ENCODE results near the gene PTPRN2.

PTPRN2 gene

GRCh38 chr7:157651366-157652160 is 936.1 kb downstream of the PTPRN2 start:
- Histone ChIP-seq H3K27me3 (ENCODE audit: control insufficient read depth, insufficient read depth, low read length) (no peaks in the 10 kb centered on the region), H3K36me3 (ENCODE audit: control insufficient read depth, insufficient read depth, low read length) (no peaks in the 10 kb centered on the region), H3K79me2 (no peaks in the 10 kb centered on the region), H3K9me3 (ENCODE audit: control insufficient read depth, low read length) (no peaks in the 10 kb centered on the region), H2AFZ (no peak overlapping the region), H3K4me3 (ENCODE audit: low read depth, low read length) (no peak overlapping the region), H3K27ac (no peak overlapping the region), H3K4me1 (no peaks in the 10 kb centered on the region), H3K4me2 (ENCODE audit: low read length) (no peak overlapping the region), H3K9ac (no peak overlapping the region)
- no peak for TF ChIP-seq CTCF (IDR thresholded peaks at IDR 0.05)

GRCh38 chr7:157650801-157651200 is 936.8 kb downstream of the PTPRN2 start:
- H3K79me2 ChIP-seq = no peaks in the 10 kb centered on the region
- H3K9me3 ChIP-seq (ENCODE audit: control insufficient read depth, low read length) = no peaks in the 10 kb centered on the region
- no peaks in the 10 kb centered on the region for H3K27me3 ChIP-seq (ENCODE audit: control insufficient read depth, insufficient read depth, low read length)
- no peaks in the 10 kb centered on the region for H3K36me3 ChIP-seq (ENCODE audit: control insufficient read depth, insufficient read depth, low read length)
- TF ChIP-seq CTCF (IDR thresholded peaks at IDR 0.05) = no peak
- H3K9ac ChIP-seq = no peak overlapping the region
- no peak overlapping the region for H3K4me3 ChIP-seq (ENCODE audit: low read depth, low read length)
- H2AFZ ChIP-seq = no peak overlapping the region
- no peaks in the 10 kb centered on the region for H3K4me1 ChIP-seq
- no peak overlapping the region for H3K4me2 ChIP-seq (ENCODE audit: low read length)
- H3K27ac ChIP-seq = no peak overlapping the region

- TF ChIP-seq CTCF (IDR thresholded peaks at IDR 0.05) = no peak
- no peak overlapping the region for H3K4me3 ChIP-seq (ENCODE audit: low read depth, low read length)
- no peak overlapping the region for H2AFZ ChIP-seq
- no peak overlapping the region for H3K27ac ChIP-seq
- H3K4me1 ChIP-seq = no peaks in the 10 kb centered on the region
- H3K79me2 ChIP-seq = no peaks in the 10 kb centered on the region
- no peaks in the 10 kb centered on the region for H3K27me3 ChIP-seq (ENCODE audit: control insufficient read depth, insufficient read depth, low read length)
- no peak overlapping the region for H3K9ac ChIP-seq
- no peaks in the 10 kb centered on the region for H3K9me3 ChIP-seq (ENCODE audit: control insufficient read depth, low read length)
- no peaks in the 10 kb centered on the region for H3K36me3 ChIP-seq (ENCODE audit: control insufficient read depth, insufficient read depth, low read length)
- no peak overlapping the region for H3K4me2 ChIP-seq (ENCODE audit: low read length)
Measured at GRCh38 chr7:157650131-157650631, 937.4 kb downstream of the PTPRN2 start.

- no peaks in the 10 kb centered on the region for H3K27me3 ChIP-seq (ENCODE audit: control insufficient read depth, insufficient read depth, low read length)
- H3K4me1 ChIP-seq = no peaks in the 10 kb centered on the region
- H2AFZ ChIP-seq = no peak overlapping the region
- H3K27ac ChIP-seq = no peak overlapping the region
- no peak overlapping the region for H3K4me3 ChIP-seq (ENCODE audit: low read depth, low read length)
- no peaks in the 10 kb centered on the region for H3K36me3 ChIP-seq (ENCODE audit: control insufficient read depth, insufficient read depth, low read length)
- no peak overlapping the region for H3K4me2 ChIP-seq (ENCODE audit: low read length)
- H3K9ac ChIP-seq = no peak overlapping the region
- no peaks in the 10 kb centered on the region for H3K79me2 ChIP-seq
- no peaks in the 10 kb centered on the region for H3K9me3 ChIP-seq (ENCODE audit: control insufficient read depth, low read length)
- TF ChIP-seq CTCF (IDR thresholded peaks at IDR 0.05) = no peak
Measured at GRCh38 chr7:157646551-157646950, 941.1 kb downstream of the PTPRN2 start.

GRCh38 chr7:157645539-157645938 is 942.1 kb downstream of the PTPRN2 start:
- H3K9me3 ChIP-seq (ENCODE audit: control insufficient read depth, low read length) = no peaks in the 10 kb centered on the region

More at GRCh38 chr7:157645539-157645938, 942.1 kb downstream of the PTPRN2 start:
- Histone ChIP-seq H3K4me1 (no peaks in the 10 kb centered on the region), H3K4me2 (ENCODE audit: low read length) (no peak overlapping the region), H3K9ac (no peak overlapping the region), H3K36me3 (ENCODE audit: control insufficient read depth, insufficient read depth, low read length) (no peaks in the 10 kb centered on the region), H3K27me3 (ENCODE audit: control insufficient read depth, insufficient read depth, low read length) (no peaks in the 10 kb centered on the region), H3K79me2 (no peaks in the 10 kb centered on the region), H3K4me3 (ENCODE audit: low read depth, low read length) (no peak overlapping the region), H2AFZ (no peak overlapping the region), H3K27ac (no peak overlapping the region)
- no peak for TF ChIP-seq CTCF (IDR thresholded peaks at IDR 0.05)

Measured in parathyroid adenoma (tissue), 2 donors.